NCI-H1048 (cell line): ENCODE results near the gene CTNND1.
"Not testable (repeated sequence)": the region's sequence is repeated elsewhere in the genome, so short reads cannot be mapped to it uniquely, and the experiment has no call there.

ENCODE experiments used
- DNase-seq: peaks from one replicate; lab custom pipeline; 2025; lab: John Stamatoyannopoulos, UW

Gene CTNND1

DNA sequence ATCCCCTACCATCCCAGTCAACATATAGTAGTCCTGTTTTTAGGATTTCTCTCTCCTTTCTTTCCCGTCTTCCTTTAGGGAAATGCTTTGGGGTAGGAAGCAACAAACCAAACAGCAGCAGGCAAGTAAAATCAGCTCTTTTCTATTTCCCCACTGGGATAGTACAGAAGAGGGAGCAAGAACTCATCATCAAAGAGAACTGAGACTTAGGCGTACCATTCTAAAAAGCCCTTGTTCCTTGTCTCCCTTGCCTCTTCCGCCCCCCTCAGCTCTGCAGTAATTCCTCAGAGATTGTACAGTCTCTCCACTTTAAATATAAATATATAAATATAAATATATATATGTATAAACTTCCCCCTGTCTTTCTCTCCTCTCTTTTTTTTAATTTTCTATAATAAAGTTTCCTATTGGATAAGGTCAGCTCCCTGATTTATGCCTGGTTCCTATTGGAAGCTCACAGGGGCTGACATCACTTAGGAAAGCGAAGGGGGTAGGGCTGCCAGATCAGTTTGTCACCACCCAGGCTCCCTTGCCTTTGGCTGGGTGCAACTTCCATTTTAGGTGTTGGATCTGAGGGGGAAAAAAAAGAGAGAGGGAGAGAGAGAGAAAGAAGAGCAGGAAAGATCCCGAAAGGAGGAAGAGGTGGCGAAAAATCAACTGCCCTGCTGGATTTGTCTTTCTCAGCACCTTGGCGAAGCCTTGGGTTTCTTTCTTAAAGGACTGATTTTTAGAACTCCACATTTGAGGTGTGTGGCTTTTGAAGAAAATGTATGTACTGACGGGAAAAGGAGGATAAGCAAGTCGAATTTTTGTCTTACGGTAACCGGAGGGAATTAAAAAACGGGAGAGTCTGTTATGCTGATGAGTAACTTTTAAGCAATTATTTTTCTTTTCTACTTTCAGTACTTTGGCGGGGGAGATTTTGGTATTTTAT is at the start of gene CTNND1:
Gene CTNND1 (plus strand): TSS at position 502 of the 934 bp plus-strand sequence. CDS start 29,677 bp downstream, outside the sequence.
- peak; percentile 82 for DNase-seq

DNA sequence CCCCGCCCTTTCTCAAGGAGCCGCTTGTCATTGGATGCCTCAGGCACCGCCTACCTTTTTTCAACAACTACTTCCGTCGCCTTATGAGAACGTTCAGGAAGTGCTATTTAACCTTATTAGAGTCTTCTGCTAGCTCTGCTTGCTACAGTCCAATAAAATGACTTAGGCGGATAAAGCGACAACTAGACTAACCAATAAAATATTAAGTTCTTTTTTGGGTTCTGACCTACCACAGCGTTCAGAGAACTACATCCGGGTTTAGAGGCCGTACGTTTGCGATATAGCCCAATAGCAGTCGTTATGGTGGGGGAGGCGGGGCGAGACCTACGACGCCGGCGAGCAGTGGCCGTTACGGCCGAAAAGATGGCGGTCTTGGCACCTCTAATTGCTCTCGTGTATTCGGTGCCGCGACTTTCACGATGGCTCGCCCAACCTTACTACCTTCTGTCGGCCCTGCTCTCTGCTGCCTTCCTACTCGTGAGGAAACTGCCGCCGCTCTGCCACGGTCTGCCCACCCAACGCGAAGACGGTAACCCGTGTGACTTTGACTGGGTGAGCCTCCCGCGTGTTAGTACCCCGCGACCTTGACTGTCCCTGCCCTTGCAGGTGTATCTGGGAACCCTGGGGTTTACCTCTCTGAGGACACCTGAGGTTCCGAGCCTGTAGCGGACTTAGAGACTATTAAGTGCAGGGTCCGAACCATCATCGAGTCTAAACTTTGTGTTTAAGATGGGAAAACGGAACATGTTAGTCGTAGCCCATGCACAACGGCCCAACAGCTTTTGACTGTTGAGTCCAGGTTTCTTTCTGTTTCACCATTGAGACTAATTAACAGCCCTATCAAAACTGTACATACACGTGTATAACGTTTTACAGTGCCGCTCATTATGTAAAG is 49.1 kb upstream of the CTNND1 start, which contains the start of gene TMX2:
Gene TMX2 (plus strand): TSS at position 338 of the 895 bp plus-strand sequence. CDS start 26 bp downstream, at position 364.
- DNase-seq: peak; percentile 99

GRCh38 chr11:57713835-57714234 is 47.8 kb upstream of the CTNND1 start:
- no peak for DNase-seq

- DNase-seq: not testable (repeated sequence)
These were observed 44.9 kb upstream of the CTNND1 start for GRCh38 chr11:57716726-57717125.

DNA sequence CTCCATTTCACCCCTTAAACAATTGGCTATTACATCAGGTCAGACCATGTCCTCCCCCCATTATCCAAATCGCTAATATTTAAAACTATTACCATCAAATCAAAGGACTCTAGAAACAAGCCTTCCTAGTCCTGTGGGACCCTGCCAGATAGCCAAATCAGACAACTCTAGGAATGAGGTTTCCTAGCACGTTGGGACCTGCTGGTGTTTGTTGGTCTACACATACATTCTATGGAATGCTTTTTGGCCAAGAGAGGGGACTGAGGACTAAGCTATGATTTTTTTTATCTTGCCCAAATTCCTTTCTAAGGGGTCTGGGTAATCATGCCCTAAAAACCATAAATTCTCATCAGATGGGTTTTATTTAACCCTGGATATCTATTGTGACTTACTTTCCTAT is 34.4 kb upstream of the CTNND1 start:
- DNase-seq: no peak

DNA sequence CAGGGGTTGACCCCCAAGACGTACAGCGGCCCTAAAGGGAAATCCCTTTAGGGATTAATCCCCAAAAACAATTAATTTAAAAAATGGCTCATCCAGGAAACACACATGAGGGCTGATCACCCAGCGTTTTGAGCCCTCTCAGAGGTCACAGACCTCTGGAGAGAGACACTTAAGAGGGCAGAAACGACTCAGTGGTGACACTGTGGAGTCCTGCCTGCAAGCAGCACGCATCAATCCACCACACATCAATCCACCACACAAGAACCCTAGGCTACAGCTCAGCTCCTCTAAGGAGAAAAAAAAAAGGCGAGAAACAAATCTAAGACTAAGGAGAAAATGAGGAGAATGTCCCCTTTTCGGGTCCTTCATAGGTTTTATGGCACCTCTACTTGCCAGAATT is 32.8 kb upstream of the CTNND1 start:
- DNase-seq: no peak

DNA sequence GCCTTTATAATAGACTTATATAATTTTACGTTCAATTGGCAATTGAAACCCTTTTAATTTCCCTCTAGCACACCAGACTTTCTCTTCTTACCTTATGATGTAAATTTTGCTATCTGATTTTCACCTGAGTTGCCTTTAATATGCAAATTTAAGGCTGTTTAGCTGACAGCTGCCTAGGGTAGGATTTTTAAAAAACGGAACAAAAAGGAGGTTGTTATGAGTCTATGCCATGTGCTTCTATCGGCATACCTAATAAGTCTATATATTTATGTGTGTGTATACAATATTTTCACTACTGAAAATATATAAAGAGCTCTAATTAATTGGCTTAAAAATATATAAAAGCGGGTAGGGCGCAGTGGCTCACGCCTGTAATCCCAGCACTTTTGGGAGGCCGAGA is 32.1 kb upstream of the CTNND1 start:
- DNase-seq: peak; percentile 5

GRCh38 chr11:57732661-57733060 is 28.9 kb upstream of the CTNND1 start:
- DNase-seq: no peak

- no peak for DNase-seq
These were observed 25.8 kb upstream of the CTNND1 start for GRCh38 chr11:57735619-57736298.

GRCh38 chr11:57741132-57742086 is 20.2 kb upstream of the CTNND1 start, which contains the start of gene SELENOH:
TSS of gene SELENOH (plus strand) at chr11:57741491. CDS start at chr11:57741596, 105 bp downstream.
- DNase-seq: peak; percentile 84

DNA sequence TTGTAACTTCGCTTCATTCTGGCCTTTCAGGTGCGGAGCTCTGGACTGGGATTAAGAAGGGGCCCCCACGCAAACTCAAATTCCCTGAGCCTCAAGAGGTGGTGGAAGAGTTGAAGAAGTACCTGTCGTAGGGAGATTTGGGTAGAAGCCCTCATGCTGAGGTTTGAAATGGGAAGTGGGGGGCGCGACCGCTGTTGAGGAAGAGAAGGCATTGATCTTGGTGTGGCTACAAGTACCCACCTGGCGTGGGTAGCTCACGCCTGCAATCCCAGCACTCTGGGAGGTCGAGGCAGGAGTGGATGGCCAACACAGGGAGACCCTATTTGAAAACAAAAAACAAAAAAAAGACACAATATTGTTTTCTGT is 19.5 kb upstream of the CTNND1 start:
- DNase-seq: no peak

DNA sequence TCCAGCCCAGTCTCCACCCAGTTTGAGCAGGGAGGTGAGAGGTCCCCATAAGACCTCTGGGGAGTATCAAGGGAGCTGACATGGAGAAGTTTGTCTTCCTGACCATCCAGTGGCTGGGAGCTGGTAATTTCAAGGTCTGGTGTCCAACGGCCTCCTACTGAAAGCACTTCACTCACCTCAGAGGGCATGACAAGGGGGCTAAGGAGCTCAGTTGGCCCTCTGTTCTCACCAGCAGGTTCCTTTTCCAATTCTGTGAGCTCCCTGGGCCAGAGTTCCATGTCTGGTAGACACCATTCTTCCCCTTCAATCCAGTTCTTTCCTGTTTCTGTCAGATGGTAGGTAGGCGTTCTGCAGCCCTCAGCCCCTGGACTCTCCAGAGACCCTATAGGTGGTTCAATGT is 17.2 kb upstream of the CTNND1 start:
- no peak for DNase-seq

- no peak for DNase-seq
These were observed 16.4 kb upstream of the CTNND1 start for GRCh38 chr11:57745206-57745605.

DNA sequence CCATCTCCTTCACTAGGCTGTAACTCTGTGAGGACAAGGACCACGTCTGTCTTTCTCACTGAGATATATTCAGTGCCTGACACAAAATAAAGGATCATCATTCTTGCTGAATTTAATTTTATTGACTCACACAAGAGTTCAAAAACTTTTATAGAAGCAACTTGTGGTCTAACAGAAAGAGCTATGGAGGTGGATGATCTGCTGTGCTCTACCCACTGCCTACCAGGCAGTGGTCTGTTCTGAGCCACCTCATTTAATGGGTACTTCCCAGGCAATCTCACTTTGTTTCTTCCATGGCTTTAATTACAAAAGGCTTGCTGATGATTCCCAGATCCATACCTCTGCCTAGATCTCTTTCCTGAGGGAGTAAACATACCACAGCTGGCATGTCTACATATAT is 14.7 kb upstream of the CTNND1 start:
- DNase-seq: no peak

DNA sequence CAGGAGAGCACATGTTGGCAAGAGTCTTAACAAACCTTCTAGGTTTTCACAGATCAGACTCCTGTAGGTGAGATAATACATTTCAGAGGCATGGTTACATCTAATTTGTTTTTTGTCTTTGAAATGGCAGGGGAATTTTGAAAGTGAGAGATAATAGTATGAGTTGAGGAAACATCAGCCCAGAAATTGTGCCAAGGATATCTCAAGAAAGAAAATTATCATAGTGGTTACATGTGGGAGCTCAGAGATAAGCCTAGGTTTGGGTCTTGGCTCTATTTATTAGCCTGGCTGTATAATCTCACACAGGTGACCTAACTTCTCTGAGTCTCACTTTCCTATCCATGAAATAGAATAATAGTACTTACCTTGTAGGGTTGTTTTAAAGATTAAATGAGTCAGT is 10.4 kb upstream of the CTNND1 start:
- DNase-seq: no peak

DNA sequence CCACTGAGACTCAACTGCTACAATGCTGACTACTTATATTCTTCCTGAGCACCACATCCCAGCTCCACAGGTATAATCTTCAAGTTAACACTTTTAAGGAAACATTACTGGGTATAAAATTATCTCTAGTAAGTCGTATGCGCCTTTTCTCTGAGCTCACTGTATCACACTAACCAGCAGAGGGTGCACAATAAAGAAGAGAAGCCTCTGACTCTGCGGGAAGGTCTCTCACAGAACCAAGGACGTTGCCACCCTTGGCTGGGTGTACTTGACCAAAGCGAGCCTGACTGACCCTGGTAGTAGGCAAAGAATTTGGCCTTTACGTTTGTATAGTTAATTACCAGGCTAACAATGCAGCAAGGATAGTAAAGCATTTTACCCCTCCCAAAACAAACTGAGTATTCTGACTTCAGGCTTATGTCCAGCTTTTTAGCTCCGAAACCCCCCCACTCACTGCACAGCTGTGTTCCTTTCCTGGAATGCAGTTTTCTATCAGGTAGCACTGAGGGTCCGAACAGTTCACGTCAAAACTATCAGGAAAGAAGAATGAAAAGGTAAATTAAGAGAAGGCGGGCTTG is 9.8 kb upstream of the CTNND1 start, which contains the start of gene BTBD18:
Gene BTBD18 (minus strand): TSS at position 144 of the 578 bp plus-strand sequence. CDS start 631 bp downstream, outside the sequence.
- DNase-seq: no peak

DNA sequence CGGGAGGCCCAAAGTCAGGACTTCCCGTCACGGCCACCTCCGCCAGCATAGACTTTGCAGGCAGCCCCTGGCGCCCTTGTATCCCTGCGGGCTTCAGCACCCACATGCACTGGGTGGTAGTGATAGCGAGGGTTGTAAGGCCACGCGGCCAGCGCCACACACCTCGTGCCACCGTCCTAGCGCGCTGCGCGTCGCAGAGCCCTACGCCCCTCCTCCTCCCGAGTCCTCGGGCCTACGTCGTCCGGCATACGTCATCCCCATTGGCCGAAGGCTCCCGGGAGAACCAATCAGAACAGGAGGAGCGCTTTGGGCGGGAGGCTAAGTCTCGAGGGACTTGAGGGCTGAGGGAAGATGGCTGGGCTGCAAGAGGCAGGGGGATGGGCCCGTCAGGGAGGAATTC is 8.6 kb upstream of the CTNND1 start:
- DNase-seq: no peak

GRCh38 chr11:57758174-57758573 is 3.4 kb upstream of the CTNND1 start:
- DNase-seq: no peak

DNA sequence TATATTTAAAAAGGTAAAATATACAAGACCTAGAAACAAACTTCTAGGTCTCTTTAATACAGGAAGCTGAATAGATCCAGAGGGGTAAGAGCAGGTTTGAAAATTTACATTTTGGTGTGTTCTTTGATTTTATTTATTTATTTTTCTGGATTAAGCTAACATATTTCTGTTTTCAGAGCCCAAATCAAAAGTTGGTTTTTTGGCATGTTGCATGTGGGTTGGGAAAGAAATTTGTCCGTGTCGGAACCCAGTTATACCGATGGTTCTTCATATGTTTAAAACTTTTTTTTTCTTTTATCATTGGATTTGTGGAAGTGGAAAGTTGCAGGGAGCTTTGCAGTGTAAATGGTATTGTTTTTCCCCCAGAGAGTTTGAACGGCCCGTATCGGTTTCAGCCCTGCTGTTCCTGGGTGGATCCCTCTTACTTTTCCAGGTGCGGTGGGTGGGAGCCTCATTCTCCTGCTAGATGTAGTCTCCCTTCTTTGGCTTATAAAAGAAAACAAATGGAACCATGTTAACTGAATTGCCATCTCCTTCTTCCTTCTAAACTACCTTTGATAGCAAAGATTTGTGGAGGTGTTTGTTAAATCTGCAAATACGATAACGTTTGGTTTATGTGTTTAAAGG is 746 bp downstream of the CTNND1 start:
- no peak for DNase-seq

DNA sequence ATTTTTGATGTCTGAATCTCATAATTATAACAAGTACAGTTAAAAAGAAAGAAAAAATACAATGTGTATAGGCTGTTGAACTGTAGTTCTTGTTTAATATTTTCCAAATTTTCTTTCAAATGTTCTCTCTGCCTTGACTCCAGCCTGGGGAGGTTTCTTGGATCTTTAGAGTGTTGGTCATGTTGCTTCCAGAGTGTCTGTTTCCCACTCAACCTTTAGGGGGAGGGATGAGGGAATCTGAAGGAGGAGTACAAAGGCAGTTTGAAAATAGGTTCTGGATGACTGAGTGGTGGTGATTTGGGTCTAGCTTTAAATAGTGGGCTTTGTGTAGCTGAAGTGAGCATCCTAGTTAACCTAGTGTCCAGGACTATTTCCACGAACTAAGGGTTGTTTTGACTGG is 2.0 kb downstream of the CTNND1 start:
- no peak for DNase-seq
